Suprapubic skin (tissue), 4 donors: Measurements from ENCODE around the gene MDGA2. TPM values are rescaled to one million over a fixed set of nuclear protein-coding genes. Genes with fewer than 3 reads are reported as not detected.

Experiments used
- DNase-seq, 2 donors: peaks; one replicate each; pipeline ENCODE4 v3.0.0-alpha.2; 2019; ENCODE audit warnings: low spot score in 2 of 2
- H3K27ac ChIP-seq: fragments of 200-600 bp; sonication (generic); one replicate; pipeline ENCODE4 v1.5.1; 2019
- H3K27me3 ChIP-seq: fragments of 200-600 bp; sonication (generic); one replicate; pipeline ENCODE4 v1.5.1; 2019
- H3K36me3 ChIP-seq: fragments of 200-600 bp; sonication (generic); one replicate; pipeline ENCODE4 v1.5.1; 2019
- H3K4me1 ChIP-seq: fragments of 200-600 bp; sonication (generic); one replicate; pipeline ENCODE4 v1.5.1; 2019
- H3K4me3 ChIP-seq: fragments of 200-600 bp; sonication (generic); one replicate; pipeline ENCODE4 v1.5.1; 2019; ENCODE audit warnings: mild to moderate bottlenecking
- H3K9me3 ChIP-seq: fragments of 200-600 bp; sonication (generic); one replicate; pipeline ENCODE4 v1.5.1; 2019
- CTCF ChIP-seq, 2 donors: fragments of 200-600 bp in 1 of 2; fragments of 450-650 bp in 1 of 2; sonication (generic) in 1 of 2; IDR thresholded peaks; one replicate each; pipeline ENCODE4 v1.5.1; 2016 to 2019; ENCODE audit warnings: antibody characterized with exemption in 2 of 2, mild to moderate bottlenecking in 1 of 2, moderate library complexity in 1 of 2
- EP300 ChIP-seq: sonication (generic); formaldehyde crosslinking; IDR thresholded peaks from one replicate; pipeline ENCODE4 v1.6.1; 2017; ENCODE audit warnings: antibody characterized with exemption
- POLR2A ChIP-seq, 2 donors: fragments of 450-650 bp; IDR thresholded peaks; one replicate each; pipeline ENCODE4 v1.6.1; 2017; ENCODE audit warnings: antibody characterized with exemption in 2 of 2, mild to moderate bottlenecking in 2 of 2, moderate library complexity in 2 of 2
- POLR2AphosphoS5 ChIP-seq, 3 donors: sonication (generic); formaldehyde crosslinking; IDR thresholded peaks; one replicate each; pipeline ENCODE4 v1.6.1; 2017; ENCODE audit warnings: antibody characterized with exemption in 3 of 3
- WGBS: methylation state at CpG from one replicate; pipeline ENCODE4 v1.1.5; 2018; 5-methylcytosine and 5-hydroxymethylcytosine counted together
- total RNA-seq, 4 donors: library from RNA; depleted of rRNA; stranded (reverse); fragments of >200 nt; gene quantifications; one replicate each; pipeline ENCODE4 v1.1.0, GENCODE V29; 2016

The MDGA2 gene
- total RNA-seq, 4 donors from 2014 or later: 0.16 to 1.5 (median 0.99) TPM; not detected in 1

DNA sequence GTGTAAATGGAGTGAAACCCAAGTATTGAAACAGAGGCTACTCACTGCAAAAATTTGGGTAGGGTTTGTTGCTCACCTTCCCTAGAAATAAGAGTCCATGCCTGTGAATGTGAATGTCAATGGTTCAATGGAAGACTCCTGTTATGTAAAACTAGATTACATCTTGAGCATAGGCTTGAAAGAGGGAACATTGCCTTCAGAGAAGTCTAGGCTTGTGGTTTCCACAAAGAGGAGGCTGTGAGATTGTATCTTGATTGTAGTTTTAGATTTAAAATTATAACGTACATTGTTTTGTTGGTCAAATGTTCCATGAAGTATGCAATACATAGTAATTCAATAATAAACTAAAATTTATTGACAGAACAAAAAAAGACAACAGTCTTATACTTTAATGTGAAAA is 610.1 kb downstream of the MDGA2 start:
- 67% methylated on average over 1 of the region's 1 CpG for WGBS
- Histone ChIP-seq H3K9me3 (no peaks in the 10 kb centered on the region), H3K4me3 (no peak overlapping the region), H3K27ac (no peak overlapping the region), H3K27me3 (no peaks in the 10 kb centered on the region), H3K36me3 (no peaks in the 10 kb centered on the region), H3K4me1 (no peaks in the 10 kb centered on the region)
- TF ChIP-seq CTCF (IDR thresholded peaks at IDR 0.05): no peak
- no peak for TF ChIP-seq POLR2AphosphoS5 (IDR thresholded peaks at IDR 0.05)
- no peak for TF ChIP-seq EP300
- no peak for TF ChIP-seq POLR2A (IDR thresholded peaks at IDR 0.05)
- no peak for DNase-seq

GRCh38 chr14:47060050-47060449 is 615.4 kb downstream of the MDGA2 start:
- TF ChIP-seq POLR2A (IDR thresholded peaks at IDR 0.05) (no peak), EP300 (no peak), POLR2AphosphoS5 (IDR thresholded peaks at IDR 0.05) (no peak), CTCF (IDR thresholded peaks at IDR 0.05) (no peak)
- H3K27ac ChIP-seq: no peak overlapping the region
- DNase-seq: no peak
- H3K4me3 ChIP-seq: no peak overlapping the region
- WGBS: 67% methylated on average over 3 of the region's 3 CpGs
- H3K27me3 ChIP-seq: no peaks in the 10 kb centered on the region
- H3K4me1 ChIP-seq: no peaks in the 10 kb centered on the region
- H3K9me3 ChIP-seq: no peaks in the 10 kb centered on the region
- H3K36me3 ChIP-seq: no peaks in the 10 kb centered on the region

GRCh38 chr14:47057364-47057763 is 618.0 kb downstream of the MDGA2 start:
- H3K36me3 ChIP-seq: no peaks in the 10 kb centered on the region
- no peaks in the 10 kb centered on the region for H3K27me3 ChIP-seq
- no peaks in the 10 kb centered on the region for H3K4me1 ChIP-seq
- H3K9me3 ChIP-seq: no peaks in the 10 kb centered on the region
- no peak overlapping the region for H3K4me3 ChIP-seq
- no peak for DNase-seq
- TF ChIP-seq EP300: no peak
- TF ChIP-seq POLR2AphosphoS5 (IDR thresholded peaks at IDR 0.05): no peak
- TF ChIP-seq CTCF (IDR thresholded peaks at IDR 0.05): no peak
- TF ChIP-seq POLR2A (IDR thresholded peaks at IDR 0.05): no peak
- no peak overlapping the region for H3K27ac ChIP-seq

DNA sequence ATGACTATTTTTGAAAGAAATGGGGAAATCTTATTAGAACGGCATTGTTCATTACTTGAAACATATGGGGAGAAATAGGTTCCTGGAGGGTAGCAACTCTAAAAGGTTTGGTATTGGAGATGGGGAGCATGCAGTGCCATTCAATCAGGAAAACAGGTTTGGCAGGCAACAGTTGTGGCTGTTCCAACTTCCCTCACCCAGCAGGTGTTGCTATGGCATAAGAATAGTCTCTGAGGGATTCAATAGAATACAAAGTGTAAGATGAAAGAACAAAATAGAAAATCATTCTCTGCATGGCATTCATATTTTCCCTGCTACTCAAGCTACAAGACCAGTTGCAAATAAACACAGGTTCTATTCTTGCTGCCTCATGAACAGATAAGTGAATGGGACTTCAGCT is 630.6 kb downstream of the MDGA2 start:
- no peak overlapping the region for H3K4me3 ChIP-seq
- WGBS: 44% methylated on average over 1 of the region's 1 CpG
- no peak for TF ChIP-seq POLR2A (IDR thresholded peaks at IDR 0.05)
- no peak overlapping the region for H3K27ac ChIP-seq
- no peaks in the 10 kb centered on the region for H3K4me1 ChIP-seq
- no peaks in the 10 kb centered on the region for H3K36me3 ChIP-seq
- H3K9me3 ChIP-seq: no peaks in the 10 kb centered on the region
- H3K27me3 ChIP-seq: no peaks in the 10 kb centered on the region
- no peak for DNase-seq

DNA sequence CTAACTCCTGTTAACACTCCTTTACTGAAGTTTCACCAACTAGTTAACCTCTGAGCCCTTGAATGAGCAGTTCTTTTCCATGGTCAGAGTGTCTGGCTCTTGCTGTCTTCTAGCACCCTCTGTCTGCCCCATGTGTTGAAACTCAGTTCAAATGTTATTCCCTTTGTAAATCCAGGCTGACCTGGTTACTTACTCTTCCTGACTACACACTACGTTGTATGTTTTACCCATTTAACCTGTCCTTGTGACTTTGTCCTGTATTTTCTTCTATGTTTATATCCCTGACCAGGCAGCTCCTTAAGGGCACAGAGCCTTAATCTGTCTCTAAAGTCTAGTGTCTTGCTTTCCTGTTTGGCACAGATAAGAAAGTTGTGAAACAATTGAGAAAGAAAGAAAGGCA is 634.9 kb downstream of the MDGA2 start:
- H3K9me3 ChIP-seq: no peaks in the 10 kb centered on the region
- H3K36me3 ChIP-seq: no peaks in the 10 kb centered on the region
- TF ChIP-seq CTCF (IDR thresholded peaks at IDR 0.05) (no peak), EP300 (no peak), POLR2A (IDR thresholded peaks at IDR 0.05) (no peak), POLR2AphosphoS5 (IDR thresholded peaks at IDR 0.05) (no peak)
- WGBS: 17% methylated on average over 1 of the region's 1 CpG
- no peak overlapping the region for H3K27ac ChIP-seq
- no peak for DNase-seq
- no peak overlapping the region for H3K4me3 ChIP-seq
- H3K27me3 ChIP-seq: no peaks in the 10 kb centered on the region
- no peaks in the 10 kb centered on the region for H3K4me1 ChIP-seq

DNA sequence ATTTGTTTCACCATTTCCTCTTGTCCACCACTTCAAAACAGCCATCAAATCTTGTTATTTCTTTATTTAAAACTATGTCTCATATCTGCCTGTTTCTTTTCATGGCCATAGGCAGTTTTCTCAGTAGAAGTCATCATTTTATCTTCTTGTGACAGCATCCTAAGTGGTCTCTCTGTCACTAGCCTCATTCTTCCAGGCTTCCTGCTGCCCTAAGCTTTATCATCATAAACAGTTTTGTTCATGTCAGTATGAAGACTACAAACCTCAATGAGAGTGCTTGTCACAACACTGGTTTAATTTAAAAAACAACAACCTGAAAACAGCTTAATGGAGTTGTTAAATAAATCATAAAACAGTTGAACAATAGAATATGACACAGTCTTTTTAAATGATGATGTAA is 636.1 kb downstream of the MDGA2 start:
- Histone ChIP-seq H3K9me3 (no peaks in the 10 kb centered on the region), H3K36me3 (no peaks in the 10 kb centered on the region), H3K27me3 (no peaks in the 10 kb centered on the region), H3K4me3 (no peak overlapping the region), H3K4me1 (no peaks in the 10 kb centered on the region), H3K27ac (no peak overlapping the region)
- DNase-seq: no peak
- TF ChIP-seq POLR2A (IDR thresholded peaks at IDR 0.05) (no peak), EP300 (no peak)
